HG03095 (cell line): ENCODE data around the gene WDPCP.
"Not testable (repeated sequence)": the region's sequence is repeated elsewhere in the genome, so short reads cannot be mapped to it uniquely, and the experiment has no call there.

Source experiments
- ATAC-seq: cut with Tn5 transposase; IDR thresholded peaks from one replicate; pipeline ENCODE4 v1.9.1; 2021; ENCODE audit warnings: moderate library complexity; ENCODE audit not compliant: unreplicated experiment

WDPCP gene

GRCh38 chr2:63272560-63272959, 315.7 kb downstream of the WDPCP start:
- no peak for ATAC-seq

GRCh38 chr2:63270717-63271116, 317.6 kb downstream of the WDPCP start:
- no peak for ATAC-seq

GRCh38 chr2:63268946-63269345, 319.3 kb downstream of the WDPCP start:
- no peak for ATAC-seq

- ATAC-seq = no peak
Observed at GRCh38 chr2:63261137-63261621, 327.1 kb downstream of the WDPCP start.

GRCh38 chr2:63257473-63257872, 330.8 kb downstream of the WDPCP start:
- no peak for ATAC-seq

- no peak for ATAC-seq
Observed at GRCh38 chr2:63249161-63249560, 339.1 kb downstream of the WDPCP start.

- ATAC-seq = no peak
Observed at GRCh38 chr2:63242747-63243146, 345.5 kb downstream of the WDPCP start.

DNA sequence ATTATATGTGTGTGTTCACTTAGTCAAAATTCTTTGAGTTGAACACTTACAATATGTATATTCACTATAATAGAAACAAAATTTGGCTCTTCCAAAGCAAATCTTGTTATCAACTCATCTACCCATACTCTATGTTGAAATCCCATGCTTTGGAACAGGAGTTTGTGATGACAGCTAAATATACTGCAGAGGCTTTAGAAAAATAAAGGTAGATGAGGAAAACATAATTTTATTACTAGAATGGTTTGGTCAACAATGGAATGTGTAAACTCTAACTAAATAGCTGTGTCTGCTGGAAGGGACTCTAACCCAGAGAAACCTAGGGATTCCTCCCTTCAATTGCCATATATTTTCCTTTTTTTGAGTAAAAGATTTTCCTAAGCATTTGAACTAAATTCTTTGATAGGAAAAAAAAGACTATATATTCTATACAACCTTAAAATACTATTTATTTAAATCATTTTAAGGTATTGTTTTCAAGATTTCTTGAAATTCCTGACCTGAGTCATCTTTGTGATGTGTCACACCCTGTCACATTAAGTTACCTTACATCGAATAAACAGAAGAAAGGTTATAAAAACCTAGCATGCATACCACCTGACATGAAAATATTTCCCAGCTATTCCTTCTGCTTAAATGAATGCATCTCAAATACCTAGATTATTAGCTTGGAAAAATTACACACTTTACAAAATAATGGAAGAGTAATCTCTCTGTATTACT, 362.2 kb downstream of the WDPCP start:
- no peak for ATAC-seq

DNA sequence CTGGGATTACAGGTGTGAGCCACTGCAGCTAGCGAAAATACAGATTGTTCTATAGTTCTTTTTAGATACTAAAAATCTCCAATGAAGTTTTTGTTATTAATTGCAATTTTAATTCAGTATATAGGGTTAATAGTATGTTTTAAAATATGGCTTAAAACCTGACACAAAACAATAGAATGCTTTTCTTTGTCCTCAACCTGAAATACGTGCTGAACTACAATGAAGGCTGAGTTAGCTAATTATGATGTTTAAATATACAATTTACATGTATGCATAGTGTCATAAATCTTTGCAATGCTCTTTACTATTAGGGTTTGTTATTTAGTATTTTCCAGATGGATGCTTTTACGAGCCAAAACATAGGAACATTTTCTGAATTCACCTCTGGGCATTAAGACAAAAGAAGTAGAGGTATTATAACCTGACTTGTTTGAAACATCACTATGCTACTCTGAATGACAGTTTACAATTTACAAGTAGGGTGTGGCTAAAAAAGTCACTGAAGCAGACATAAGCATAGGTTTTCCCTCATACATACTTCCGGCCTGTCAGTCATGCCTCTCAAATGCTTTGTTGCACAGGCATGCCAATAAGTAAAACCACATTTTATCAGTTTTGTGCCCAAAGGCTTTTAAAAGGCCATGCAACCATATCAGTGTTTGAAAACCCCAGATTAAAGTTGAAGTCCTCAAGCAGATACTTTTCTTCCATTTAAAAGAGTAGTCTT, 369.3 kb downstream of the WDPCP start:
- no peak for ATAC-seq

DNA sequence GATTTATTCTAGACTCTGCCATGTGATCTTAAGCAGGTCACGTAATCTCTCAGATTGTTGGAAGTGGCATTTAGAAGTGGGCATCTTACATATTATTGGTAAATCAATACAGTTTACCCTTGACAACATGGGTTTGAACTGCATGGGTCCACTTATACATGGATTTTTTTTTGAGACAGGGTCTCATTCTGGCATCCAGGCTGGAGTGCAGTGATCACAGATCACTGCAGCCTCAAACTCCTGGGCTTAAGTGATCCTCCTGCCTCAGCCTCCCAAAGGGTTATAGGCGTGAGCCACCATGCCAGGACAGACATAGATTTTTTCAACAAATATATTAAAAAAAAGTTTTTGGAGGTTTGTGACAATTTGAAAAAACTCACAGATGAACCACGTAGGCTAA, 393.0 kb downstream of the WDPCP start:
- ATAC-seq = no peak

DNA sequence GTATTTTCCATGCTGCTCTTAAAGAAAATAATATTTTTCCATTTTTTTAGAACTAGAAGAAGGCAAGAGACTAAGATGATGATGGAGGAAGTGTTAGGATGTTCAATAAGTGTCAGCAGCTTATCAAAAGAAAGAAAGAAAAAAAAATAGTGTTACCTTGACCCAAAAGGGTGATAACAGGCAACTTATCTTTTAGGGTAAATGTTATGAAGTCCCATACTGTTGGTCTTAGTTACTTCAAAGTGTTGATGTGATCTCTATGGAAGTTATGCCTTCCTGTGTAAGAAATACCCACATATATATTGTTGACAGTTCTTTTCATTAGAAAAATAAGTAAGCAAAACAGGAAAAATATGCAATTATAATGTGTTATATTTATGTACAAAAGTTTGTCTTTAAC, 394.1 kb downstream of the WDPCP start:
- ATAC-seq = no peak

- no peak for ATAC-seq
Observed at GRCh38 chr2:63192889-63193774, 395.1 kb downstream of the WDPCP start.

DNA sequence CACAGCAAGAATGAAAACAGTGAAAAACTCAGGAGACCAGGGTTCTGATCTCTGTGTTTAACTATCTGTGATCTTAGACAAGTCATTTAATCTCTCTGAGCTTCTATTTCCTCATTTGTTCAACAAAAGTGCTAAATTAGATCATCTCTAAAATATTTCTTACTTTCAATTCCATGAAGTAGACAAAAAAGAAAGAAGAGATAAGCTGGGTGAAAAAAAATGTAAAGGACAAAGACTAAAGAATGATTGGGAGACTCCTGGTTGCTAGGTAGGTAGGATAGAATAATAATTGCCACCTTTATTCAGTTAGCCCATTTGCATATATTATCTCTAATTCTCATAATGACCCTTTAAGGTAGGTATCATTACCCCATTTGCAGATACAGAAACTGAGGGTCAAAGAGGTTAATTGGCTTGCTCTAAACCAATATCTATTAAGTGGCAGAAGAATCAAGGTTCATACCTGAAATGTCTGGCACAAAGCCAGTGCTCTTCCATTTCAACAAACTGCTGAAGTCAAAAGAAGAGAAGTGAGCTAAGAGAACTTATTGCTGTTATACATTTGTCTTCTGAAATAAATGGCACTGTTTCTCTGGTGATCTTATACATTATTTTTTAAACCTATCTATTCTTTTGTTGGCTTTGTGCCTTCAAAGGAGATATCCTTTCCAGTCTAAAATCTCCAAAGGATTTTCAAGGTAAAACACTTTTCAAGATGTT, 395.9 kb downstream of the WDPCP start:
- no peak for ATAC-seq

DNA sequence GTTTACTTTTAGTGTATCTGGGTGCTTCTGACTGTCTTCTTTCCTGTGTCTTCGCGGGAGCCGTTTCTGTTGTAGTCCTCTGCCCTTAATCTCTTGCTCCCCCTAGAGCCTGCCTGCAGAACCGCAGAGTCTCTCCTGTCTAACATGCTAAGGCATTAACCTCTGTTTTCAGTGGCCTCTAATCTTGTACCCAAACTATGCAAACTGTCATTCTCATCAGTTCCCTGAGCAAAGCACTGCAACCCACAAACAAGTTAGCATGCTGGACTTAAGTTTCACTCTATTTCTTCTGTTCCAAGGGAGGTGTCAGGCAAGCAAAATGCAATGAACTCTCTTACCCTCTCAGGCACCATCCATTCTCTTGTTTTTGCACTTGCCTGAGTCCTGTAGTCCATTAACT, 399.3 kb downstream of the WDPCP start:
- ATAC-seq = peak; percentile 81

- no peak for ATAC-seq
Observed at GRCh38 chr2:63186331-63186730, 401.9 kb downstream of the WDPCP start.

DNA sequence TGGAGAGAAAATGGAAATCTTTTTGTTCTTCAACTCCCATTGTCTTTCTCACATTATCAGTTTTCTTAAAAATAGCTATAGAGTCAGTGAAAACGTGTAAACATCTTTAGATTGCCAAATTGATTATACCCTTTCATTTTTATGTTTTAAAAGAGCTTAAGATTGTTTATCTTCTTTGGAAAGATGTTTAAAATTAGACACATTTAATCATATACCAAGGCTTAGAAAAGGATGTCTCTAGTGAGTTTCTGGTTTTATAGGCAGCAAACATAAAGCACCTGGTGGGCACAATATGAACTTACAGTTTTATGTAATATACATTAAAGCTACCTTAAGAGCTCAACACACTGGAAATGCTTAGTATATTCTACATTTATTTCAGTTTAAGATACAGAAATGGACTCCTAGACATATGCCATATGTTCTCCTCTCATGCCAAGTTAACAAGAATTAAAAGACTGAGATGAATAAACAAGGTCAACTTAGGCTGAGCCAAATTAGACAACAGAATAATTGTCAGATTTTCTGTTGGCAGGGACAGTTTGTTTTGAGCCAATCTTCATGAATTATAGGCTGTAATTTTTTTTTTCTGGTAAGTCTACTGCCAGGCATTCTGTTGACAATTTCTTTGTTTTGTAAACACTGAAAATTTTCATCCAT, 425.0 kb downstream of the WDPCP start:
- no peak for ATAC-seq

DNA sequence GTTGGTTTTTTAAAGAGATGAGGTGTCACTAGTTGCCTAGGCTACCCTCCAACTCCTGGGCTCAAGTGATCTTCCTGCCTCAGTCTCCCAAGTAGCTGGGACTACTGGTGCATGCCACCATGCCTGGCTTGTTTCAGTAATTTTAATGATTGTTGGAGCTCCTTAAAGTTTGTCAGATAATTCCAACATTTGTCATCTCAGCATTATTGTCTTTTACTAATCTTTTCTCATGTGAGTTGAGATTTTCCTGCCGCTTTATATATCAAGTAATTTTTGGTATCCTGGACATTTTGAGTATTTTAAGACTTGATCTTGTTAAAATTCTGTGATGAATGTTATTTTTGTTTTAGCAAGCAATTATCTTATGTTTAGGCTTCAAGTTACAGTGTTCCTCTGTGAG, 429.0 kb downstream of the WDPCP start:
- no peak for ATAC-seq

- ATAC-seq = not testable (repeated sequence)
Observed at GRCh38 chr2:63136683-63137082, 451.6 kb downstream of the WDPCP start.

DNA sequence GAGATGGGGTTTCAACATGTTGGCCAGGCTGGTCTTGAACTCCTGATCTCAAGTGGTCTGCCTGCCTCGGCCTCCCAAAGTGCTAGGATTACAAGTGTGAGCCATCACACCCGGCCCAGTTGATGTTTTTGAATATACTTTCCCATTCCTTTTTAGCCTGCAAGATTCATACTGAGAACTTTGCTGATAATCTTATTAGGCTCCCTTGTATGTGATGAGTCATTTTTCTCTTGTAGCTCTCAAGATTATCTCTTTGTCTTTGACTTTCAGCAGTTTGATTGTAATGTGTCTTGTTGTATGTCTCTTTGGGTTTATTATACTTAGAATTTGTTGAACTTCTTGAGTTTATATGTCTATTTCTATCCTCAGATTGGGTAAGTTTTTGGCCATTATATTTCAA, 456.3 kb downstream of the WDPCP start:
- ATAC-seq = no peak

- no peak for ATAC-seq
Observed at GRCh38 chr2:63131196-63131595, 457.1 kb downstream of the WDPCP start.
